Trophoblast cell (in vitro differentiated cells and primary cell): ENCODE measurements around the gene A4GALT.

ENCODE experiments used
- DNase-seq, 2 donors: peaks; one replicate each; pipeline ENCODE4 v3.0.0-alpha.2; 2016
- H2AFZ ChIP-seq: 2 replicates; pipeline ENCODE4 v1.6.1; 2013; ENCODE audit warnings: low read length, moderate library complexity, mild to moderate bottlenecking; ENCODE audit not compliant: insufficient read depth, poor library complexity
- H2AK5ac ChIP-seq: 2 replicates; pipeline ENCODE4 v1.6.1; 2013; ENCODE audit warnings: mild to moderate bottlenecking, low read length
- H2BK120ac ChIP-seq: 2 replicates; pipeline ENCODE4 v1.6.1; 2013; ENCODE audit warnings: low read length, mild to moderate bottlenecking, moderate library complexity; ENCODE audit not compliant: insufficient read depth, poor library complexity
- H2BK12ac ChIP-seq: 2 replicates; pipeline ENCODE4 v1.6.1; 2013; ENCODE audit warnings: mild to moderate bottlenecking, low read length, moderate library complexity
- H2BK5ac ChIP-seq: 2 replicates; pipeline ENCODE4 v1.6.1; 2013; ENCODE audit warnings: low read length, low read depth, moderate library complexity, mild to moderate bottlenecking; ENCODE audit not compliant: poor library complexity
- H3K14ac ChIP-seq: 2 replicates; pipeline ENCODE4 v1.6.1; 2013; ENCODE audit warnings: mild to moderate bottlenecking, low read length
- H3K18ac ChIP-seq: 2 replicates; pipeline ENCODE4 v1.6.1; 2013; ENCODE audit warnings: mild to moderate bottlenecking, low read length
- H3K23ac ChIP-seq: 2 replicates; pipeline ENCODE4 v1.6.1; 2013; ENCODE audit warnings: low read length
- H3K27ac ChIP-seq: 2 replicates; pipeline ENCODE4 v1.5.1; 2013; ENCODE audit warnings: low read depth, mild to moderate bottlenecking, inconsistent platforms, low read length, moderate library complexity
- H3K27me3 ChIP-seq: 2 replicates; pipeline ENCODE4 v1.6.1; 2013; ENCODE audit warnings: inconsistent platforms, mild to moderate bottlenecking, low read length, moderate library complexity; ENCODE audit not compliant: insufficient read depth
- H3K36me3 ChIP-seq, 2 experiments: 1 replicate in 1 of 2; 2 replicates in 1 of 2; pipeline ENCODE4 v1.6.1; 2013; ENCODE audit warnings: low read length in 2 of 2, mild to moderate bottlenecking in 2 of 2, moderate library complexity in 1 of 2; ENCODE audit not compliant: insufficient read depth in 2 of 2, control insufficient read depth in 1 of 2
- H3K4ac ChIP-seq: 2 replicates; pipeline ENCODE4 v1.6.1; 2013; ENCODE audit warnings: low read depth, mild to moderate bottlenecking, low read length, moderate library complexity
- H3K4me1 ChIP-seq, 2 experiments: 1 replicate in 1 of 2; 2 replicates in 1 of 2; pipeline ENCODE4 v1.6.1; 2013; ENCODE audit warnings: low read length in 2 of 2, mild to moderate bottlenecking in 2 of 2, moderate library complexity in 1 of 2; ENCODE audit not compliant: insufficient read depth in 2 of 2, control insufficient read depth in 1 of 2
- H3K4me2 ChIP-seq: 2 replicates; pipeline ENCODE4 v1.6.1; 2013; ENCODE audit warnings: inconsistent platforms, mild to moderate bottlenecking, low read length, moderate library complexity
- H3K4me3 ChIP-seq: 2 replicates; pipeline ENCODE4 v1.5.1; 2013; ENCODE audit warnings: mild to moderate bottlenecking, low read depth, low read length, inconsistent platforms
- H3K79me1 ChIP-seq: one replicate; pipeline ENCODE4 v1.6.1; 2013; ENCODE audit warnings: low read length
- H3K79me2 ChIP-seq: 2 replicates; pipeline ENCODE4 v1.6.1; 2013; ENCODE audit warnings: low read length, mild to moderate bottlenecking; ENCODE audit not compliant: control insufficient read depth, insufficient read depth, poor library complexity
- H3K9ac ChIP-seq: 2 replicates; pipeline ENCODE4 v1.6.1; 2013; ENCODE audit warnings: mild to moderate bottlenecking, low read length
- H3K9me3 ChIP-seq: 2 replicates; pipeline ENCODE4 v1.6.1; 2013; ENCODE audit warnings: low read depth, mild to moderate bottlenecking, control low read depth, inconsistent platforms, low read length; ENCODE audit not compliant: insufficient read depth
- H4K12ac ChIP-seq: 2 replicates; pipeline ENCODE4 v1.6.1; 2013; ENCODE audit warnings: low read depth, mild to moderate bottlenecking, low read length, moderate library complexity
- H4K8ac ChIP-seq: 2 replicates; pipeline ENCODE4 v1.6.1; 2013; ENCODE audit warnings: low read depth, mild to moderate bottlenecking, low read length, moderate library complexity
- H4K91ac ChIP-seq: one replicate; pipeline ENCODE4 v1.6.1; 2013; ENCODE audit warnings: low read depth, mild to moderate bottlenecking, low read length, moderate library complexity
- WGBS: extraction: QIAGEN DNeasy Blood & Tissue Kit; methylation state at CpG from one replicate; pipeline ENCODE4 v1.1.7; 2013; ENCODE audit warnings: missing lambda C conversion rate; ENCODE audit not compliant: insufficient read length, insufficient coverage; ENCODE audit errors: extremely low coverage; 5-methylcytosine and 5-hydroxymethylcytosine counted together

Gene A4GALT

GRCh38 chr22:42699976-42700352 lies 20.7 kb downstream of the A4GALT start:
- no peak overlapping the region for H3K4ac ChIP-seq
- WGBS: no CpG with 5 or more reads among the region's 12 CpGs
- H4K12ac ChIP-seq: no peak overlapping the region
- no peak overlapping the region for H2BK5ac ChIP-seq
- H4K91ac ChIP-seq: no peak overlapping the region
- DNase-seq: no peak
- peaks cover 3% of the 10 kb centered on the region for H3K79me1 ChIP-seq
- no peak overlapping the region for H3K23ac ChIP-seq
- no peak overlapping the region for H3K14ac ChIP-seq
- no peak overlapping the region for H3K9ac ChIP-seq
- no peaks in the 10 kb centered on the region for H3K36me3 ChIP-seq
- H3K27me3 ChIP-seq: no peaks in the 10 kb centered on the region
- H3K27ac ChIP-seq: no peak overlapping the region
- H2AFZ ChIP-seq: no peak overlapping the region
- no peak overlapping the region for H2BK12ac ChIP-seq
- H2BK120ac ChIP-seq: no peak overlapping the region
- H3K4me2 ChIP-seq: no peak overlapping the region
- peaks cover 2% of the 10 kb centered on the region for H3K9me3 ChIP-seq
- no peak overlapping the region for H2AK5ac ChIP-seq
- H4K8ac ChIP-seq: no peak overlapping the region
- no peak overlapping the region for H3K4me3 ChIP-seq
- no peaks in the 10 kb centered on the region for H3K79me2 ChIP-seq
- H3K18ac ChIP-seq: no peak overlapping the region
- H3K4me1 ChIP-seq: peaks cover 12% of the 10 kb centered on the region in 2 experiments

- Histone ChIP-seq H3K18ac (no peak overlapping the region), H3K79me2 (no peaks in the 10 kb centered on the region), H3K23ac (no peak overlapping the region), H2AFZ (no peak overlapping the region), H3K4me1 (peaks cover 12% of the 10 kb centered on the region in 2 experiments), H2BK5ac (no peak overlapping the region), H4K12ac (no peak overlapping the region), H3K27me3 (no peaks in the 10 kb centered on the region), H3K27ac (no peak overlapping the region), H3K36me3 (no peaks in the 10 kb centered on the region), H3K14ac (no peak overlapping the region), H3K9me3 (peaks cover 2% of the 10 kb centered on the region), H3K79me1 (peaks cover 3% of the 10 kb centered on the region), H2BK12ac (peak overlapping the region; percentile 32), H3K9ac (no peak overlapping the region), H4K8ac (no peak overlapping the region), H3K4me3 (no peak overlapping the region), H2BK120ac (no peak overlapping the region), H4K91ac (no peak overlapping the region), H3K4ac (no peak overlapping the region), H2AK5ac (no peak overlapping the region), H3K4me2 (no peak overlapping the region)
- WGBS: no CpG with 5 or more reads among the region's 17 CpGs
- DNase-seq: no peak
Observed at GRCh38 chr22:42699281-42699975, 21.2 kb downstream of the A4GALT start.

- H2BK120ac ChIP-seq: peak overlapping the region; percentile 67
- no peaks in the 10 kb centered on the region for H3K79me2 ChIP-seq
- no peak overlapping the region for H3K9ac ChIP-seq
- H3K14ac ChIP-seq: peak overlapping the region; percentile 12
- H4K12ac ChIP-seq: no peak overlapping the region
- H3K36me3 ChIP-seq: peaks cover 0 to 5% of the 10 kb centered on the region in 2 experiments
- no CpG with 5 or more reads among the region's 16 CpGs for WGBS
- no peak overlapping the region for H3K4me3 ChIP-seq
- H3K27ac ChIP-seq: no peak overlapping the region
- peak; percentile 73 to 79 for DNase-seq
- H4K91ac ChIP-seq: peak overlapping the region; percentile 30
- H2BK12ac ChIP-seq: peak overlapping the region; percentile 37
- no peak overlapping the region for H3K4ac ChIP-seq
- H3K79me1 ChIP-seq: peaks cover 3% of the 10 kb centered on the region
- no peak overlapping the region for H2BK5ac ChIP-seq
- no peak overlapping the region for H2AFZ ChIP-seq
- peak overlapping the region; percentile 11 for H3K18ac ChIP-seq
- peaks cover 12% of the 10 kb centered on the region in 2 experiments for H3K4me1 ChIP-seq
- H4K8ac ChIP-seq: no peak overlapping the region
- no peaks in the 10 kb centered on the region for H3K27me3 ChIP-seq
- H2AK5ac ChIP-seq: no peak overlapping the region
- no peak overlapping the region for H3K4me2 ChIP-seq
- H3K9me3 ChIP-seq: peaks cover 2% of the 10 kb centered on the region
- no peak overlapping the region for H3K23ac ChIP-seq
Observed at GRCh38 chr22:42697542-42698013, 23.1 kb downstream of the A4GALT start.

GRCh38 chr22:42696331-42696967 lies 24.2 kb downstream of the A4GALT start:
- no peak overlapping the region for H2AFZ ChIP-seq
- DNase-seq: no peak
- no peaks in the 10 kb centered on the region for H3K79me2 ChIP-seq
- H2BK5ac ChIP-seq: no peak overlapping the region
- H4K8ac ChIP-seq: no peak overlapping the region
- H3K9me3 ChIP-seq: peaks cover 4% of the 10 kb centered on the region
- H3K27ac ChIP-seq: no peak overlapping the region
- no peak overlapping the region for H3K18ac ChIP-seq
- peak overlapping the region; percentile 69 for H2AK5ac ChIP-seq
- no peak overlapping the region for H3K14ac ChIP-seq
- no peaks in the 10 kb centered on the region for H3K27me3 ChIP-seq
- no peak overlapping the region for H3K4me2 ChIP-seq
- H2BK12ac ChIP-seq: peak overlapping the region; percentile 74
- no peak overlapping the region for H4K91ac ChIP-seq
- no peak overlapping the region for H3K23ac ChIP-seq
- H3K4me1 ChIP-seq: peaks cover 12% of the 10 kb centered on the region in 2 experiments
- H3K36me3 ChIP-seq: peaks cover 0 to 5% of the 10 kb centered on the region in 2 experiments
- H3K79me1 ChIP-seq: peaks cover 3% of the 10 kb centered on the region
- peak overlapping the region; percentile 27 for H4K12ac ChIP-seq
- no CpG with 5 or more reads among the region's 10 CpGs for WGBS
- peak overlapping the region; percentile 26 for H2BK120ac ChIP-seq
- no peak overlapping the region for H3K4ac ChIP-seq
- no peak overlapping the region for H3K9ac ChIP-seq
- no peak overlapping the region for H3K4me3 ChIP-seq
